22Rv1 (cell line): Measurements from ENCODE around the gene PSMD14.

Source experiments
- CTCF ChIP-seq: fragments of 450-650 bp; IDR thresholded peaks from 2 replicates; pipeline ENCODE4 v1.5.1; 2017; ENCODE audit warnings: mild to moderate bottlenecking
- ZFX ChIP-seq: fragments of 450-650 bp; IDR thresholded peaks from 2 replicates; pipeline ENCODE4 v1.6.1; 2017; ENCODE audit warnings: antibody characterized with exemption, borderline replicate concordance

- no peak for TF ChIP-seq CTCF
- TF ChIP-seq ZFX, result no peak
These were observed 71.5 kb downstream of the PSMD14 start for GRCh38 chr2:161379740-161380139.
